ENCODE results near the gene USP10. TPM values are rescaled to one million over a fixed set of nuclear protein-coding genes. Genes with fewer than 3 reads are reported as not detected.
A peak's percentile ranks its signal among the peaks of the same experiment; 100 is the strongest.

USP10 gene
- polyA plus RNA-seq, 1 donor, result 66.5 TPM

DNA sequence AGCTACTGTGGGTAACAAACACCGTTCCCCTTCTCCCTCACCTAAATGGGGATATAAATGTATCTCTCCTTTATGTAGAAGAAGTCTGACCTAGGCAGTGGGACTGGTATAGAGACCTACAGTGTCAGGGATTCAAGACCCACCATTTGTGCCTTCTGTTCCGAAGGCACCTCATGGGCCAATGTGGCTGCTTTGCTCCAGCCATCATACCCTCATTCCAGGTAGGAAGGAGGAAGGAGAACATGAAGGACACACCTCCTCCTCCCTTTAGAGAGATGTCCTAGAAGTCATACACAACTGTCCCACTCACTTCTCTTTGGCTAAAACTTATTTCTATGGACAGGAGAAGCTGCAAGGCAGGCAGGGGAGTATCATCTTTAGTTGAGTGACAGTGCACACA is 111.7 kb downstream of the USP10 start:
- Histone ChIP-seq H3K27me3 (ENCODE audit: control insufficient read depth, insufficient read depth, low read length) (peaks cover 14% of the 10 kb centered on the region), H3K36me3 (ENCODE audit: control insufficient read depth, insufficient read depth, low read length) (no peaks in the 10 kb centered on the region), H3K4me3 (ENCODE audit: low read length) (no peak overlapping the region), H3K4me1 (ENCODE audit: control insufficient read depth, insufficient read depth, low read length) (no peaks in the 10 kb centered on the region), H3K27ac (ENCODE audit: low read length) (no peak overlapping the region), H3K9me3 (ENCODE audit: control insufficient read depth, low read depth, low read length) (no peaks in the 10 kb centered on the region)
- DNase-seq, result no peak
- WGBS (ENCODE audit: insufficient coverage, low lambda C conversion rate), result no CpG with 5 or more reads among the region's 2 CpGs

DNA sequence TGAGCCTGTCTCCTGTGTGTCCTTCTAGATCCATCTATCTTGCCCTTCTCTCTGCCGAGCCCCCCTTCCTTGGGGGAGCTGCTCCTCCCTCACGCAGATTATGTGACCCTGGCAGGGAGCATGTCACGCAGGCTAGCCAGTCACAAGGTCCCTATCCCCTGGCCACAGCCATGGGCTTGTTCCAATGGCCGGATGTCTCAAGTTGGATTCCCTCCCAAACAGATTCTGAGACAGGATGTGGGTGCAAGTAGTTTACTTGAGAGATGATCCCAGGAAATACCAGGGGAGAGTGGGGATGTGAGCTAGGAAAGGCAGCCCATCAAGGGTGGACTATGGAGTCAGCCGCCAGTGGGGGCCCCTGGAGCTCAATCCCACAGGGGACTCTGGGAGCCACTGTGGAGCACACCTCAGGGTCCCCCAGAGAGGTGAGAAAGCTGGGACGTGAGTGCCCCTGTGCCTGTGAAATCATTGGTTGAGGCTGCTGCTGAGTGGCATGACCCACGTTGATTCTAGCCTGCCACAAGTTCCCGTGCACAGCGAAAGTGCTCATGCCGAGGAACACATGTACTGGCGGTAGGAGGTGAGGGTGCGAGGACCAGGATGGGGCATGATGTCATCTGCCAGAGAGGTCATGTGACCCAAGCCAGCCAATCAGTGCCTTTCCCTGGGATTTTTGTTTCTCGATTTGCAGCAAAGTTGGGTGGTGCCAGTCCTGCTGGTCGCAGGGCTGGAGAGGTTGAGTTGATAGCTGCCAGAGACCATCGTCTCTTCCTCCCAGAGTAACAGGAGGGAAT is 113.5 kb downstream of the USP10 start:
- Histone ChIP-seq H3K27ac (ENCODE audit: low read length) (no peak overlapping the region), H3K4me3 (ENCODE audit: low read length) (no peak overlapping the region), H3K4me1 (ENCODE audit: control insufficient read depth, insufficient read depth, low read length) (no peaks in the 10 kb centered on the region), H3K27me3 (ENCODE audit: control insufficient read depth, insufficient read depth, low read length) (peaks cover 22% of the 10 kb centered on the region), H3K9me3 (ENCODE audit: control insufficient read depth, low read depth, low read length) (no peaks in the 10 kb centered on the region), H3K36me3 (ENCODE audit: control insufficient read depth, insufficient read depth, low read length) (no peaks in the 10 kb centered on the region)
- no peak for DNase-seq
- no CpG with 5 or more reads among the region's 15 CpGs for WGBS (ENCODE audit: insufficient coverage, low lambda C conversion rate)

DNA sequence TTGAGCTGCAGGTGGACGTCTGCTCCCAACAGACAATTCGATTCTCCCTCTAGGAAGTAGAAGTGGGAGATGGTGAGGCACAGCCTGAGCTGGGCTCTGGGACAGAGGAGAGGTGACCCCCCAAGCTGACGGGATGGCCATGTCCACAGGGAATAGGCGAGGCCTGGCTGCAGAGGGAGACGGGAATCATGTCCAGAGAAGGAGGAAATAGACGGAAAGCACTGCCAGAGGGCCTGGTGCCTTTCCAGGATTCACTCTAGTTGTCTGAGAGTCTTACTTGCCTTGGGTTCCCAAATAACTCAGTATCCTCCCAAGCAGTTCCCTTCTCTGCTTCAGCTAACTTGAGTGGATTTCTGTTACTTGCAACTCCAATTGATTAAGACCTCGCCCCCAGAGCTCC is 115.7 kb downstream of the USP10 start:
- H3K27me3 ChIP-seq (ENCODE audit: control insufficient read depth, insufficient read depth, low read length), result peaks cover 37% of the 10 kb centered on the region
- WGBS (ENCODE audit: insufficient coverage, low lambda C conversion rate), result no CpG with 5 or more reads among the region's 7 CpGs
- no peaks in the 10 kb centered on the region for H3K36me3 ChIP-seq (ENCODE audit: control insufficient read depth, insufficient read depth, low read length)
- DNase-seq, result no peak
- no peak overlapping the region for H3K4me3 ChIP-seq (ENCODE audit: low read length)
- H3K4me1 ChIP-seq (ENCODE audit: control insufficient read depth, insufficient read depth, low read length), result no peaks in the 10 kb centered on the region
- H3K9me3 ChIP-seq (ENCODE audit: control insufficient read depth, low read depth, low read length), result no peaks in the 10 kb centered on the region
- H3K27ac ChIP-seq (ENCODE audit: low read length), result no peak overlapping the region

DNA sequence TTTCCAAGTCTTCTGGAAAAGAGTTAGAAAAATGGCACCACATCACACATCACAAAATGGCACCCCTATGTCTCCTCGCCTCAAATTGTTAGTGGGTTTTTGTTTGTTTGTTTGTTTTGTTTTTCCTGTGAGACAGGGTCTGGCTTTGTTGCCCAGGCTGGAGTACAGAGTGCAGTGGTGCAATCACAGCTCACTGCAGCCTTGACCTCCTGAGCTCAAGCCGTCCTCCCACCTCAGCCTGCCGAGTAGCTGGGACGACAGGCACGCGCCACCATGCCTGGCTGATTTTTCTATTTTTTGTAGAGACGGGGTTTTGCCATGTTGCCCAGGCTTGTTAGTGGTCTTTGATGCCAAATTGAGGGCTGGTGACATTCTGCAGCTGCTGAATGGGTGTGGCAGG is 116.2 kb downstream of the USP10 start:
- H3K4me3 ChIP-seq (ENCODE audit: low read length), result no peak overlapping the region
- WGBS (ENCODE audit: insufficient coverage, low lambda C conversion rate), result no CpG with 5 or more reads among the region's 7 CpGs
- no peak for DNase-seq
- no peaks in the 10 kb centered on the region for H3K4me1 ChIP-seq (ENCODE audit: control insufficient read depth, insufficient read depth, low read length)
- H3K27ac ChIP-seq (ENCODE audit: low read length), result no peak overlapping the region
- H3K36me3 ChIP-seq (ENCODE audit: control insufficient read depth, insufficient read depth, low read length), result no peaks in the 10 kb centered on the region
- H3K9me3 ChIP-seq (ENCODE audit: control insufficient read depth, low read depth, low read length), result no peaks in the 10 kb centered on the region
- peaks cover 43% of the 10 kb centered on the region for H3K27me3 ChIP-seq (ENCODE audit: control insufficient read depth, insufficient read depth, low read length)

DNA sequence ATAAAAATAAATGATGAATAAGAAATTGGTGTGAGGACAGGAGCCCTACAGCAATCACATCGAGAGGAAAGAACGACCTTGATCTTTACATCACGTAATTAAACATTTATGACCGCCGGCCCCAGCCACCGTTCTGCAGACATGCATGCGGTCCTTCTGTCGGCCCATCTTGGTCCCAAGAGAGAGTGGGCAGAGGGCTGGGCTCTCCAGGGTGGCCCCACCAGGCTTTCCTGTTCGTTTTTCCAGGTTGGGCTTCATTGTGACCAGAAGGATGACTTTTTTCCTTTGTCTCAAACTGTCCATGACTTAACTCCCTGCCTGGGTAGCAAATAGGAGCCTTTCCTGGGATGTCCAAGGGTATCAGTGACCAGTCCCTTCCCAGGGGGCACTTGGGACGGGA is 116.7 kb downstream of the USP10 start:
- Histone ChIP-seq H3K27me3 (ENCODE audit: control insufficient read depth, insufficient read depth, low read length) (peaks cover 48% of the 10 kb centered on the region), H3K9me3 (ENCODE audit: control insufficient read depth, low read depth, low read length) (no peaks in the 10 kb centered on the region), H3K36me3 (ENCODE audit: control insufficient read depth, insufficient read depth, low read length) (no peaks in the 10 kb centered on the region), H3K4me1 (ENCODE audit: control insufficient read depth, insufficient read depth, low read length) (no peaks in the 10 kb centered on the region), H3K4me3 (ENCODE audit: low read length) (no peak overlapping the region), H3K27ac (ENCODE audit: low read length) (no peak overlapping the region)
- WGBS (ENCODE audit: insufficient coverage, low lambda C conversion rate), result no CpG with 5 or more reads among the region's 10 CpGs
- DNase-seq, result no peak

DNA sequence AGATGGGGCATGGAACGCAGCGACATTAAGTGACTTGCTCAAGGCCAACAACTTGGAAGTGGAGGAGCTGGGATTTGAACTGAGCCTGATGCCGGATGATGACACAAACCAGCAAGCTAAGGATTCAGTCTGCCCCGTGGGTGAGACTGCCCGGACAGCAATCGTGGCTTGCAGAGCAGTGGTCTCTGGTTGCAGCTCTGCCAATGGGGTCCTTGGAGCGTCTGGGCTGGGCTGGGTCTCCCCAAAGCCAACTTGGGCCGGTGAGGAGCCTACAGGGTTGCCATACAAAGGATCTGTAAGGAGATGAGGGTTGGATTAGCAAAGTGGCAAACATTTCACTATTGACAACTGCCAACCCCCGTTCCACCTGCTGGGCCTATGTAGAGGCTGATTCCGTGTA is 117.4 kb downstream of the USP10 start:
- H3K36me3 ChIP-seq (ENCODE audit: control insufficient read depth, insufficient read depth, low read length), result no peaks in the 10 kb centered on the region
- no peaks in the 10 kb centered on the region for H3K4me1 ChIP-seq (ENCODE audit: control insufficient read depth, insufficient read depth, low read length)
- DNase-seq, result no peak
- H3K4me3 ChIP-seq (ENCODE audit: low read length), result no peak overlapping the region
- H3K27me3 ChIP-seq (ENCODE audit: control insufficient read depth, insufficient read depth, low read length), result peaks cover 52% of the 10 kb centered on the region
- no peak overlapping the region for H3K27ac ChIP-seq (ENCODE audit: low read length)
- H3K9me3 ChIP-seq (ENCODE audit: control insufficient read depth, low read depth, low read length), result no peaks in the 10 kb centered on the region
- WGBS (ENCODE audit: insufficient coverage, low lambda C conversion rate), result no CpG with 5 or more reads among the region's 10 CpGs

DNA sequence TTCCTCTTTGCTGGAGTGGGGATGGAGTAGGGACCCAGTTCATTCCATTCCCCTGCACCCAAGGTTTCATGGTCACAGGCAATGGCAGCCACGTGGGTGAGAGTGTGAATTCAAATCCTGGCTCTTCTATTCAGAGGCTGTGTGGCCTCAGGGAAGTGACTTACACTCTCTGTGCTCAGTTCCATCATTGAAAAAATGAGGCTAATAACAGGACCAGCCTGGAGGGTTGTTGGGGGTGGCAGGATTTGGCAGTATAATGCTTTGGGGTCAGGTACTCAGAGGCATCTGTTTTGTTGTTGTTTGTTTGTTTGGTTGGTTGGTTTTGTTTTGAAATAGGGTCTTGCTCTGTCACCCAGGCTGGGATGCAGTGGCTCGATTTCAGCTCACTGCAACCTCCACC is 117.8 kb downstream of the USP10 start:
- no peaks in the 10 kb centered on the region for H3K4me1 ChIP-seq (ENCODE audit: control insufficient read depth, insufficient read depth, low read length)
- DNase-seq, result no peak
- no CpG with 5 or more reads among the region's 2 CpGs for WGBS (ENCODE audit: insufficient coverage, low lambda C conversion rate)
- H3K4me3 ChIP-seq (ENCODE audit: low read length), result no peak overlapping the region
- no peak overlapping the region for H3K27ac ChIP-seq (ENCODE audit: low read length)
- no peaks in the 10 kb centered on the region for H3K36me3 ChIP-seq (ENCODE audit: control insufficient read depth, insufficient read depth, low read length)
- no peaks in the 10 kb centered on the region for H3K9me3 ChIP-seq (ENCODE audit: control insufficient read depth, low read depth, low read length)
- peaks cover 56% of the 10 kb centered on the region for H3K27me3 ChIP-seq (ENCODE audit: control insufficient read depth, insufficient read depth, low read length)

DNA sequence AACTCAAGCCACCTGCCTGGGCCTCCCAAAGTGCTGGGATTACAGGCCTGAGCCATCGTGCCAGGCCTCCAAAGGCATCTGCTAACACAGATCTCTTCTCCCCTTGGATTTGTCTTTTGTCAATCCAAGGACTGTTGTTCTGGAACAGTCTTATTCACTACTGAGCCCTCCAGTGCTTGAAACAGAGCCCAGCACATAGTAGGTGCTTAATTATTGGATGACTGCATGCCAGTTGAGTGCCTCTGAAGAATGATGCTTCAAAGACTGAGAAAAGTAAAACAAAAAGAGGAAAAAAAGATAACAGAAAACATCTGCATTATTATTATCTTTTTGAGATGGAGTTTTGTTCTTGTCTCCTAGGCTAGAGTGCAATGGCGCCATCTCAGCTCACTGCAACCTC is 118.3 kb downstream of the USP10 start:
- H3K36me3 ChIP-seq (ENCODE audit: control insufficient read depth, insufficient read depth, low read length), result no peaks in the 10 kb centered on the region
- no peaks in the 10 kb centered on the region for H3K9me3 ChIP-seq (ENCODE audit: control insufficient read depth, low read depth, low read length)
- H3K27me3 ChIP-seq (ENCODE audit: control insufficient read depth, insufficient read depth, low read length), result peaks cover 55% of the 10 kb centered on the region
- H3K4me1 ChIP-seq (ENCODE audit: control insufficient read depth, insufficient read depth, low read length), result no peaks in the 10 kb centered on the region
- DNase-seq, result no peak
- no peak overlapping the region for H3K4me3 ChIP-seq (ENCODE audit: low read length)
- no CpG with 5 or more reads among the region's 2 CpGs for WGBS (ENCODE audit: insufficient coverage, low lambda C conversion rate)
- no peak overlapping the region for H3K27ac ChIP-seq (ENCODE audit: low read length)

DNA sequence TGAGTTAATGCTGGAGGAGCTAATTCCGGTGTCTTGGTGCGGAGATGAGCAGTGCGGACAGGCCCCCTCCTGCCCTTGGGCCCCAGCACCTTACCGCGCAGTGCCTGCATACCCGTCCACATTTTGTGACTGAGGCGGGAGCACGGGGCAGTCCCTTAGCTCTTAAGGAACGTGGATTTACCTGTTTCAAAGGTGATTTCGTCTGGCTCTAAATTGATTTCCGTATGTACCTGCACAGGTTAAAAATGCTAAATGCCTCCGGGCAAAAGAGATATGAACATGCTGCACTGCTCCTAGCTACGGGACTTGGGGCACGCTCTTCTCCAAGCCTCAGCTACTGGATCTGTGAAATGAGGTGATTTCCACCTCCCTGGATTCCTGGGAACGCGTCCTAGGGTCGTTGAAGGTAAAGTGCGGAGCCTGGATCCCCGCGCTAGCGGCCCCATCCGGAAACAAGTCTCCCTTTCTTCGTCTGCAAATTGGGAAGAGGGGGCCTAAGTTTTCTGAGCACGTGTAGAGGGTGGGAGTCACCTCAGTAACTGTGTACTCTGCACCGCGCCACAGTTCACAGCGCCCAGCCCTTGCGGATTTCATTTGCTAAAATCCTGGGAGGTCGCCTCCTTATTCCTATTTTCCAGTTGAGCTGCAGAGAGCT is 119.3 kb downstream of the USP10 start:
- no peak for DNase-seq
- Histone ChIP-seq H3K4me1 (ENCODE audit: control insufficient read depth, insufficient read depth, low read length) (no peaks in the 10 kb centered on the region), H3K27me3 (ENCODE audit: control insufficient read depth, insufficient read depth, low read length) (peaks cover 50% of the 10 kb centered on the region), H3K27ac (ENCODE audit: low read length) (no peak overlapping the region), H3K36me3 (ENCODE audit: control insufficient read depth, insufficient read depth, low read length) (no peaks in the 10 kb centered on the region), H3K9me3 (ENCODE audit: control insufficient read depth, low read depth, low read length) (no peaks in the 10 kb centered on the region), H3K4me3 (ENCODE audit: low read length) (no peak overlapping the region)
- WGBS (ENCODE audit: insufficient coverage, low lambda C conversion rate), result no CpG with 5 or more reads among the region's 29 CpGs

DNA sequence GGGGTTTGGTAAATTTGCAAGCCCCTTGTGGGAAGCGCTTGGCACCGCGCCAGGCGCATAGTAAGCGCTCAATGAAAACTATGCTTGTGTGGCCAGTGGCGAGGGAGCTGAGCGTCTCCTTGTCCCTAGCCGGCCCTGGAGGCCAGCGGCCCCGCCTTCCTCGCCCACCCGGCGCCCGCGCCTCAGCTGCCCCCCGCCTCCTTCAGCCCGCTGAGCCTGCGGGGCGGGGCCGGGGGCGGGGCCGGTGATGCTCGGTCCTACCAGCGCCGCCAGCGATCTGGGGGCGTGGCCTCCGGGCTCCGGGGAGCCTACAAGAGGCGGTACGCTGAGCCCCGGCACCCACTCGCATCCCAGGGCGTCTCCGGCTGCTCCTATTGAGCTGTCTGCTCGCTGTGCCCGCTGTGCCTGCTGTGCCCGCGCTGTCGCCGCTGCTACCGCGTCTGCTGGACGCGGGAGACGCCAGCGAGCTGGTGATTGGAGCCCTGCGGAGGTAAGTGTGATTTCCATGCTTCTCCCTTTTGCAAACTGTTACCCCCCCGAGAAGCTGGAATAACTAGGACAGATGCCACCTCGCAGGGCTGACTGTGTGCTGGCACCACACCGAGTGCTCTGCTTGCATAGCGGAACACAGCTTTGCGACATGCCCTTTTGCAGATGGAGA is 120.0 kb downstream of the USP10 start, which contains the start of gene CRISPLD2:
TSS of gene CRISPLD2 (plus strand) at position 342 of the 661 bp plus-strand sequence. CDS start 18,511 bp downstream, outside the sequence.
- H3K4me3 ChIP-seq (ENCODE audit: low read length), result peak within 1 kb of the TSS; percentile 63
- H3K27ac ChIP-seq (ENCODE audit: low read length), result no peak within 1 kb of the TSS
- H3K9me3 ChIP-seq (ENCODE audit: control insufficient read depth, low read depth, low read length), result no peaks in the 10 kb centered on the region
- peaks cover 52% of the 10 kb centered on the region for H3K27me3 ChIP-seq (ENCODE audit: control insufficient read depth, insufficient read depth, low read length)
- no peaks in the 10 kb centered on the region for H3K36me3 ChIP-seq (ENCODE audit: control insufficient read depth, insufficient read depth, low read length)
- no peaks in the 10 kb centered on the region for H3K4me1 ChIP-seq (ENCODE audit: control insufficient read depth, insufficient read depth, low read length)
- peak; percentile 82 to 88 for DNase-seq
- no CpG with 5 or more reads among the region's 53 CpGs for WGBS (ENCODE audit: insufficient coverage, low lambda C conversion rate)
